ENCODE measurements around the gene KLHL29.

Gene KLHL29

GRCh38 chr2:23692263-23692662 is 307.3 kb downstream of the KLHL29 start:
- Histone ChIP-seq H3K27ac (ENCODE audit: low read depth, low read length) (no peak overlapping the region), H3K36me3 (ENCODE audit: control insufficient read depth, insufficient read depth, low read length) (peaks cover 5% of the 10 kb centered on the region), H3K27me3 (ENCODE audit: control insufficient read depth, insufficient read depth, low read length) (no peaks in the 10 kb centered on the region), H3K4me3 (ENCODE audit: low read length) (no peak overlapping the region), H3K9ac (ENCODE audit: low read length) (no peak overlapping the region), H3K4me1 (ENCODE audit: control insufficient read depth, insufficient read depth, low read length) (no peaks in the 10 kb centered on the region)

GRCh38 chr2:23692851-23693605 is 308.0 kb downstream of the KLHL29 start:
- no peaks in the 10 kb centered on the region for H3K4me1 ChIP-seq (ENCODE audit: control insufficient read depth, insufficient read depth, low read length)
- H3K27ac ChIP-seq (ENCODE audit: low read depth, low read length) = no peak overlapping the region
- H3K4me3 ChIP-seq (ENCODE audit: low read length) = no peak overlapping the region
- H3K9ac ChIP-seq (ENCODE audit: low read length) = no peak overlapping the region
- peaks cover 5% of the 10 kb centered on the region for H3K36me3 ChIP-seq (ENCODE audit: control insufficient read depth, insufficient read depth, low read length)
- H3K27me3 ChIP-seq (ENCODE audit: control insufficient read depth, insufficient read depth, low read length) = no peaks in the 10 kb centered on the region

GRCh38 chr2:23693606-23693951 is 308.6 kb downstream of the KLHL29 start:
- peaks cover 5% of the 10 kb centered on the region for H3K36me3 ChIP-seq (ENCODE audit: control insufficient read depth, insufficient read depth, low read length)
- H3K4me1 ChIP-seq (ENCODE audit: control insufficient read depth, insufficient read depth, low read length) = no peaks in the 10 kb centered on the region
- no peak overlapping the region for H3K9ac ChIP-seq (ENCODE audit: low read length)
- H3K27ac ChIP-seq (ENCODE audit: low read depth, low read length) = no peak overlapping the region
- no peaks in the 10 kb centered on the region for H3K27me3 ChIP-seq (ENCODE audit: control insufficient read depth, insufficient read depth, low read length)
- H3K4me3 ChIP-seq (ENCODE audit: low read length) = no peak overlapping the region

- H3K4me1 ChIP-seq (ENCODE audit: control insufficient read depth, insufficient read depth, low read length) = no peaks in the 10 kb centered on the region
- H3K9ac ChIP-seq (ENCODE audit: low read length) = no peak overlapping the region
- no peaks in the 10 kb centered on the region for H3K27me3 ChIP-seq (ENCODE audit: control insufficient read depth, insufficient read depth, low read length)
- no peak overlapping the region for H3K4me3 ChIP-seq (ENCODE audit: low read length)
- H3K36me3 ChIP-seq (ENCODE audit: control insufficient read depth, insufficient read depth, low read length) = peaks cover 5% of the 10 kb centered on the region
- H3K27ac ChIP-seq (ENCODE audit: low read depth, low read length) = no peak overlapping the region
Measured at GRCh38 chr2:23694058-23695045, 309.4 kb downstream of the KLHL29 start.

- H3K4me3 ChIP-seq (ENCODE audit: low read length) = no peak overlapping the region
- no peaks in the 10 kb centered on the region for H3K27me3 ChIP-seq (ENCODE audit: control insufficient read depth, insufficient read depth, low read length)
- H3K9ac ChIP-seq (ENCODE audit: low read length) = no peak overlapping the region
- H3K27ac ChIP-seq (ENCODE audit: low read depth, low read length) = no peak overlapping the region
- peaks cover 5% of the 10 kb centered on the region for H3K36me3 ChIP-seq (ENCODE audit: control insufficient read depth, insufficient read depth, low read length)
- no peaks in the 10 kb centered on the region for H3K4me1 ChIP-seq (ENCODE audit: control insufficient read depth, insufficient read depth, low read length)
Measured at GRCh38 chr2:23695214-23695889, 310.4 kb downstream of the KLHL29 start.

DNA sequence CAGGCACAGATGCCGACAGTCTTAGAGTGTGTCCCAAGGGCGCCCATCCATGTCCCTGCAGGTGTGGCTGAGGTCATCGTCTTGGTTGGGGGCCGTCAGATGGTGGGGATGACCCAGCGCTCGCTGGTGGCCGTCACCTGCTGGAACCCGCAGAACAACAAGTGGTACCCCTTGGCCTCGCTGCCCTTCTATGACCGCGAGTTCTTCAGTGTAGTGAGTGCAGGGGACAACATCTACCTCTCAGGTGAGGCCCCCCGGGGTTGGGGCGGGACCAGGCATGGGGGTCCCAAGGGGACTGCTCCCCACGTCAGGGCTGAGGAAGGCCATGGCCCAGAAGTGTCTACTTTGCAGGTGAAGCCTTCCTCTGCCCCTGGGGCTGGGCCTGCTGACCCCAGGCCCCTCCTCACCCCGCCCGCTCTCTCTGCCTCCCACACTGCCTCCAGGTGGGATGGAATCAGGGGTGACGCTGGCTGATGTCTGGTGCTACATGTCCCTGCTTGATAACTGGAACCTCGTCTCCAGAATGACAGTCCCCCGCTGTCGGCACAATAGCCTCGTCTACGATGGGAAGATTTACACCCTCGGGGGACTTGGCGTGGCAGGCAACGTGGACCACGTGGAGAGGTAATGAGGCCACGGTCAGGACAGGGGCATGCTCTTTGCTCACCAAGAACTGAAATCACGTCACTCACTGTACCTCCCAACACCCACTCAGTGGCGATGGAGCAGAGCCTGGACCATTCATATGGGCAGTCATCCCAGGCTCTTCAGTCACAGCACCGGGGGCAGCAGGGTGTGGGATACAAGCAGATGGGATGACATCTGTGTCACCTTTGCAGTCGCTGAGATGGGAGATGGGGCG is 311.1 kb downstream of the KLHL29 start:
- Histone ChIP-seq H3K4me1 (ENCODE audit: control insufficient read depth, insufficient read depth, low read length) (no peaks in the 10 kb centered on the region), H3K4me3 (ENCODE audit: low read length) (no peak overlapping the region), H3K27ac (ENCODE audit: low read depth, low read length) (no peak overlapping the region), H3K9ac (ENCODE audit: low read length) (no peak overlapping the region), H3K36me3 (ENCODE audit: control insufficient read depth, insufficient read depth, low read length) (peaks cover 5% of the 10 kb centered on the region), H3K27me3 (ENCODE audit: control insufficient read depth, insufficient read depth, low read length) (no peaks in the 10 kb centered on the region)

GRCh38 chr2:23696752-23697045 is 311.7 kb downstream of the KLHL29 start:
- no peaks in the 10 kb centered on the region for H3K4me1 ChIP-seq (ENCODE audit: control insufficient read depth, insufficient read depth, low read length)
- no peaks in the 10 kb centered on the region for H3K36me3 ChIP-seq (ENCODE audit: control insufficient read depth, insufficient read depth, low read length)
- no peak overlapping the region for H3K4me3 ChIP-seq (ENCODE audit: low read length)
- no peak overlapping the region for H3K27ac ChIP-seq (ENCODE audit: low read depth, low read length)
- H3K27me3 ChIP-seq (ENCODE audit: control insufficient read depth, insufficient read depth, low read length) = no peaks in the 10 kb centered on the region
- no peak overlapping the region for H3K9ac ChIP-seq (ENCODE audit: low read length)

- Histone ChIP-seq H3K27me3 (ENCODE audit: control insufficient read depth, insufficient read depth, low read length) (no peaks in the 10 kb centered on the region), H3K36me3 (ENCODE audit: control insufficient read depth, insufficient read depth, low read length) (no peaks in the 10 kb centered on the region), H3K9ac (ENCODE audit: low read length) (no peak overlapping the region), H3K27ac (ENCODE audit: low read depth, low read length) (no peak overlapping the region), H3K4me3 (ENCODE audit: low read length) (no peak overlapping the region), H3K4me1 (ENCODE audit: control insufficient read depth, insufficient read depth, low read length) (no peaks in the 10 kb centered on the region)
Measured at GRCh38 chr2:23697256-23698075, 312.5 kb downstream of the KLHL29 start.

DNA sequence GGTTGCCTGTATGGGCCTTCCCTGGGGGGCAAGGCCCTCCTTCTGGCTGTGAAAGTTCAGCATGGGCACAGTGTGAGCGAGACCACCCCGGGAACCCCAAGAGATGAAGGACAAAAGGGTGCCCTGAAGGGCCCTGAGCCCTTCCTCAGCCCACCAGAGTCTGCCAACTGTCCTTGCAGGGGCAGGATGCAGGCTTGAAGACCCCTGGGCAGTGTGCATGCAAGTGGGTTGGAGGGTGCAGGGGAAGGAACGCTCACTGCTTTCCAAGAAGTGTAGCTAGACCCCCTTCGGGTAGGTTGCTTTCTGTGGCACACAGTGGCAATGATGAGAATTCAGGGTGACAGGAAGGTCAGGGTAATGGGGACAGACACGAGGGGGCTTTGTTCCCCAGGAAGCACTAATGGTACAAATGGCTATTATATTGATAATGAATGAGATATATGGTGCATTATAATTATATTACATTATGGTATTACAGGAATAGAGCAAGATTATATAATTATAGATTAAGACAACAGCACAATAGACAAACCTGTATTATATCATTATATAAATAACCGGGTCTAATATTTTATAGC is 313.2 kb downstream of the KLHL29 start:
- Histone ChIP-seq H3K4me1 (ENCODE audit: control insufficient read depth, insufficient read depth, low read length) (no peaks in the 10 kb centered on the region), H3K27ac (ENCODE audit: low read depth, low read length) (no peak overlapping the region), H3K36me3 (ENCODE audit: control insufficient read depth, insufficient read depth, low read length) (peaks cover 3% of the 10 kb centered on the region), H3K9ac (ENCODE audit: low read length) (no peak overlapping the region), H3K4me3 (ENCODE audit: low read length) (no peak overlapping the region), H3K27me3 (ENCODE audit: control insufficient read depth, insufficient read depth, low read length) (no peaks in the 10 kb centered on the region)

DNA sequence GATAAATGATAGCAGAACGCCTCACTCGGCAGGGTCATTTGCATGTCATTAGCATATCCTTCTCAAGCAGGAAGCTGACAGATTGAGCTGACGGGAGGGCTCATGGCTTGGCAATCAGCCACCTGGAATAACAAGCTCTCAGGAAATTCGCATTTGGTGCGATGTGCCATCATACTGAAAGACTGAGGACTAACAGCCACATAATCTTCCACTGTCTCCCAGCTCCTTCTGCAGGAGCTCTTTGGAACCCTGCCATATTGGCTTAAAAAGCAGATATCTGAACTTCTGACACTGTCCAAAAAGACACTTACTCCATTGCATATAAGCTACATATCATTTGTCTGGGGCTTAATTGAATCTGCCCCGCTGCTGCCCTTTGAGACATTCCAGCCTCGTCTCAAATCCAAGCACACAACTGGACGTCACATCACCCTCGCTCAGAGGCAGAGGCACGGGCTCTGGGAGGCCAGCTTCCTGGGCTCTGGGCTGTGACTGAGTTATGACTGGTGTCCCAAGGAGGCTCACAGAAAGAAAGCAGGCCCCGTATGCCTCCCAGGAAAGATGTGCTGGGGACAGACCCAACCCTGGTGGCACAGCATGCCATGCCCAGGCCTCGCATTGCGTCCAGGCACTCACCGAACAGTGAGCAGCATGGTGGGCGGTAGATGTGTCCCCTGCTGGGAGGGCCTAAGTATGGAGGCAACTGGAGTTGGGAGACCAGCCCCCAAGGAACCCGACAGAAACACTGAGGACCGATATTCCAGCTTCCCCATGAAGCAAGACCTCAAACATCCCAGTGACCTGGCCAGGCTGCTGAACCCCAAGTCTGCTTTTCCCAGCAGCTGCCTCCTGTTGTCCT is 314.0 kb downstream of the KLHL29 start:
- Histone ChIP-seq H3K27me3 (ENCODE audit: control insufficient read depth, insufficient read depth, low read length) (no peaks in the 10 kb centered on the region), H3K4me1 (ENCODE audit: control insufficient read depth, insufficient read depth, low read length) (no peaks in the 10 kb centered on the region), H3K27ac (ENCODE audit: low read depth, low read length) (no peak overlapping the region), H3K9ac (ENCODE audit: low read length) (no peak overlapping the region), H3K4me3 (ENCODE audit: low read length) (no peak overlapping the region), H3K36me3 (ENCODE audit: control insufficient read depth, insufficient read depth, low read length) (peaks cover 3% of the 10 kb centered on the region)
